Tibial artery (tissue), 4 donors: ENCODE measurements around the gene EHD4.

Experiments
- DNase-seq, 2 donors: peaks; one replicate each; pipeline ENCODE4 v3.0.0-alpha.2; 2019
- H3K27ac ChIP-seq, 2 donors: fragments of 200-600 bp; sonication (generic) in 1 of 2; 1 replicate in 1 of 2; 2 replicates in 1 of 2; pipeline ENCODE4 v1.5.1; 2018 to 2019; ENCODE audit warnings: mild to moderate bottlenecking in 1 of 2
- H3K27me3 ChIP-seq, 2 donors: fragments of 200-600 bp; sonication (generic) in 1 of 2; one replicate each; pipeline versions ENCODE4 v1.5.1 to v1.6.0; 2016 to 2019
- H3K36me3 ChIP-seq, 3 donors: fragments of 200-600 bp; sonication (generic) in 2 of 3; one replicate each; pipeline ENCODE4 v1.5.1; 2016 to 2019; ENCODE audit warnings: mild to moderate bottlenecking in 2 of 3
- H3K4me1 ChIP-seq, 4 donors: fragments of 200-600 bp; sonication (generic) in 2 of 4; 1 replicate in 3 of 4; 2 replicates in 1 of 4; pipeline ENCODE4 v1.5.1; 2016 to 2019
- H3K4me3 ChIP-seq, 2 donors: fragments of 200-600 bp; sonication (generic) in 1 of 2; 1 replicate in 1 of 2; 2 replicates in 1 of 2; pipeline ENCODE4 v1.5.1; 2018 to 2019; ENCODE audit warnings: mild to moderate bottlenecking in 2 of 2
- H3K9me3 ChIP-seq, 3 donors: fragments of 200-600 bp; sonication (generic) in 1 of 3; one replicate each; pipeline ENCODE4 v1.5.1; 2016 to 2019
- CTCF ChIP-seq, 2 experiments: fragments of 200-600 bp in 1 of 2; fragments of 450-650 bp in 1 of 2; IDR thresholded peaks; one replicate each; pipeline ENCODE4 v1.5.1; 2017 to 2019; ENCODE audit warnings: antibody characterized with exemption in 2 of 2, mild to moderate bottlenecking in 1 of 2, moderate library complexity in 1 of 2
- intact Hi-C: fragments of 100-400 bp; cut with DNase I; formaldehyde crosslinking; loops from one replicate; pipeline ENCODE4 v1.15.0; 2023; ENCODE audit warnings: low total_unique reads

Gene EHD4

GRCh38 chr15:41928100-41928499, 44.3 kb downstream of the EHD4 start:
- no peak for TF ChIP-seq CTCF (IDR thresholded peaks at IDR 0.05)
- Histone ChIP-seq H3K27ac (peak overlapping the region; percentile 61 to 71), H3K9me3 (no peaks in the 10 kb centered on the region), H3K27me3 (no peaks in the 10 kb centered on the region), H3K36me3 (peaks cover 0 to 7% (median 7%) of the 10 kb centered on the region in 3 donors), H3K4me1 (peaks cover 0 to 73% (median 61%) of the 10 kb centered on the region in 4 donors), H3K4me3 (no peak overlapping the region)
- intact Hi-C loops = no loop called here
- peak in 1 of 2 donors; percentile 16 for DNase-seq

- Histone ChIP-seq H3K27ac (peak overlapping the region in 1 of 2 donors; percentile 61), H3K9me3 (no peaks in the 10 kb centered on the region), H3K4me1 (peaks cover 0 to 68% (median 58%) of the 10 kb centered on the region in 4 donors), H3K27me3 (no peaks in the 10 kb centered on the region), H3K4me3 (no peak overlapping the region), H3K36me3 (peaks cover 0 to 7% (median 7%) of the 10 kb centered on the region in 3 donors)
- no peak for TF ChIP-seq CTCF (IDR thresholded peaks at IDR 0.05)
- DNase-seq = no peak
- intact Hi-C loops = no loop called here
Observed at GRCh38 chr15:41927536-41927935, 44.8 kb downstream of the EHD4 start.

- Histone ChIP-seq H3K4me3 (no peak overlapping the region), H3K4me1 (peaks cover 0 to 67% (median 55%) of the 10 kb centered on the region in 4 donors), H3K27ac (peak overlapping the region; percentile 48 to 54), H3K9me3 (no peaks in the 10 kb centered on the region), H3K36me3 (peaks cover 0 to 7% (median 7%) of the 10 kb centered on the region in 3 donors), H3K27me3 (no peaks in the 10 kb centered on the region)
- TF ChIP-seq CTCF (IDR thresholded peaks at IDR 0.05) = no peak
- intact Hi-C loops = no loop called here
- DNase-seq = no peak
Observed at GRCh38 chr15:41926185-41927056, 45.9 kb downstream of the EHD4 start.

- H3K4me1 ChIP-seq = peaks cover 0 to 67% (median 53%) of the 10 kb centered on the region in 4 donors
- DNase-seq = peak in 1 of 2 donors; percentile 40
- no peak for TF ChIP-seq CTCF (IDR thresholded peaks at IDR 0.05)
- H3K27ac ChIP-seq = peak overlapping the region in 1 of 2 donors; percentile 54
- intact Hi-C loops = no loop called here
- no peaks in the 10 kb centered on the region for H3K27me3 ChIP-seq
- no peaks in the 10 kb centered on the region for H3K9me3 ChIP-seq
- no peak overlapping the region for H3K4me3 ChIP-seq
- H3K36me3 ChIP-seq = peaks cover 0 to 7% (median 7%) of the 10 kb centered on the region in 3 donors
Observed at GRCh38 chr15:41925086-41925608, 47.2 kb downstream of the EHD4 start.

GRCh38 chr15:41923401-41923997, 48.9 kb downstream of the EHD4 start:
- DNase-seq = no peak
- Histone ChIP-seq H3K27ac (no peak overlapping the region), H3K4me3 (no peak overlapping the region), H3K27me3 (no peaks in the 10 kb centered on the region), H3K4me1 (peaks cover 0 to 67% (median 52%) of the 10 kb centered on the region in 4 donors), H3K36me3 (peaks cover 0 to 15% (median 14%) of the 10 kb centered on the region in 3 donors), H3K9me3 (no peaks in the 10 kb centered on the region)
- TF ChIP-seq CTCF (IDR thresholded peaks at IDR 0.05) = no peak
- intact Hi-C loops = no loop called here
